Naive thymus-derived CD8-positive, alpha-beta T cell (primary cell): ENCODE data around the gene NUDT7. TPM values are rescaled to one million over a fixed set of nuclear protein-coding genes. Genes with fewer than 3 reads are reported as not detected.
A peak's percentile ranks its signal among the peaks of the same experiment; 100 is the strongest.

Experiments used
- ATAC-seq, 2 donors: fragments of 150-1000 bp; cut with Tn5 transposase in 1 of 2; sonication (Bioruptor Pico), chemical (Tn5 transposase) in 1 of 2; 1 replicate in 1 of 2; 2 replicates in 1 of 2; pipeline ENCODE4 v1.10.0; 2021; ENCODE audit warnings: mild to moderate bottlenecking in 2 of 2, moderate library complexity in 2 of 2
- POLR2A ChIA-PET: fragments of 350-600 bp; sonication (Branson Sonifier 250); formaldehyde crosslinking; loops from one replicate; lab custom pipeline; 2021; ENCODE audit warnings: antibody characterized with exemption; lab: Charles Lee
- DNase-seq, 10 donors: peaks; one replicate each; pipeline versions ENCODE4 v3.0.0 to v3.0.0-alpha.2; 2020 to 2022
- H3K27ac Mint-ChIP-seq, 10 donors: one replicate each; pipeline ENCODE4 v1.8.0; 2020 to 2022; ENCODE audit warnings: mild to moderate bottlenecking in 10 of 10, mixed read lengths in 10 of 10, moderate library complexity in 4 of 10, inconsistent platforms in 1 of 10
- H3K27me3 Mint-ChIP-seq, 5 donors: one replicate each; pipeline ENCODE4 v1.8.0; 2021 to 2022; ENCODE audit warnings: mixed read lengths in 5 of 5
- H3K36me3 Mint-ChIP-seq, 3 donors: one replicate each; pipeline ENCODE4 v1.8.0; 2020 to 2022; ENCODE audit warnings: mixed read lengths in 3 of 3, mild to moderate bottlenecking in 2 of 3, inconsistent platforms in 1 of 3
- H3K4me1 Mint-ChIP-seq, 4 donors: one replicate each; pipeline ENCODE4 v1.8.0; 2021 to 2022; ENCODE audit warnings: mixed read lengths in 4 of 4
- H3K4me3 Mint-ChIP-seq, 10 donors: one replicate each; pipeline ENCODE4 v1.8.0; 2020 to 2022; ENCODE audit warnings: mild to moderate bottlenecking in 10 of 10, mixed read lengths in 10 of 10, moderate library complexity in 6 of 10, inconsistent platforms in 1 of 10
- H3K9me3 Mint-ChIP-seq, 9 donors: one replicate each; pipeline ENCODE4 v1.8.0; 2020 to 2022; ENCODE audit warnings: mixed read lengths in 9 of 9, mild to moderate bottlenecking in 3 of 9, inconsistent platforms in 1 of 9, moderate library complexity in 1 of 9
- polyA plus RNA-seq, 3 donors: library from polyadenylated mRNA; unstranded; fragments of 300-500 nt; fragmentation: Illumina TruSeq; gene quantifications; one replicate each; pipeline ENCODE4 v1.2.3, GENCODE V29; 2021
- total RNA-seq, 8 experiments: library from RNA in 2 of 8; stranded (reverse) in 2 of 8; gene quantifications; one replicate each; pipeline ENCODE4 v1.2.3 and lab custom pipeline; 2021 to 2026

The NUDT7 gene
- total and polyA plus RNA-seq, 5 experiments from 2014 or later, result 5.5 to 18.5 (median 11.6) TPM

DNA sequence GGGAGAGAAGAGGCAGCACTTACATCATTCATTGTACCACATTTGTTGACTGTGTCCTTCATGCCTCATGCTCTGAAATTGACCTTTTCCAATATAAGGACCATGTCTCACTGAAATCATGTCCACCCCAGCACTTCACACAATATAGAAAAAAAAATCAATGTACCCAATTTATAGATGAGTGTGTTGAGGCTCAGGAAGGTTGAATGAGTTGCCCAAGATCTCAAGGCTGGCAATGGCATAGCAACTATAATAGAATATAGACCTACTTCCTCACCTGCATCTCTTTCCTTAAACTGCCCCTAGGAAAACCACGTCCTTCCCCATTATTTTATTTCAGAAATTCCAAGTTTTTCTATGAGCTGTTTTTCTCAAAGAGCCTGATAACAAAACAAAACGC lies 65.1 kb downstream of the NUDT7 start:
- ATAC-seq (no peak), DNase-seq (no peak)
- no peak overlapping the region for H3K27ac Mint-ChIP-seq
- H3K9me3 Mint-ChIP-seq, result peaks cover 0 to 2% (median 0%) of the 10 kb centered on the region in 9 donors
- peaks cover 5 to 19% (median 12%) of the 10 kb centered on the region in 4 donors for H3K4me1 Mint-ChIP-seq
- H3K36me3 Mint-ChIP-seq, result no peaks in the 10 kb centered on the region
- peaks cover 47 to 63% (median 52%) of the 10 kb centered on the region in 5 donors for H3K27me3 Mint-ChIP-seq
- POLR2A ChIA-PET, result no interaction called here
- peak overlapping the region in 5 of 10 donors; percentile 2 to 43 (median 23) for H3K4me3 Mint-ChIP-seq

DNA sequence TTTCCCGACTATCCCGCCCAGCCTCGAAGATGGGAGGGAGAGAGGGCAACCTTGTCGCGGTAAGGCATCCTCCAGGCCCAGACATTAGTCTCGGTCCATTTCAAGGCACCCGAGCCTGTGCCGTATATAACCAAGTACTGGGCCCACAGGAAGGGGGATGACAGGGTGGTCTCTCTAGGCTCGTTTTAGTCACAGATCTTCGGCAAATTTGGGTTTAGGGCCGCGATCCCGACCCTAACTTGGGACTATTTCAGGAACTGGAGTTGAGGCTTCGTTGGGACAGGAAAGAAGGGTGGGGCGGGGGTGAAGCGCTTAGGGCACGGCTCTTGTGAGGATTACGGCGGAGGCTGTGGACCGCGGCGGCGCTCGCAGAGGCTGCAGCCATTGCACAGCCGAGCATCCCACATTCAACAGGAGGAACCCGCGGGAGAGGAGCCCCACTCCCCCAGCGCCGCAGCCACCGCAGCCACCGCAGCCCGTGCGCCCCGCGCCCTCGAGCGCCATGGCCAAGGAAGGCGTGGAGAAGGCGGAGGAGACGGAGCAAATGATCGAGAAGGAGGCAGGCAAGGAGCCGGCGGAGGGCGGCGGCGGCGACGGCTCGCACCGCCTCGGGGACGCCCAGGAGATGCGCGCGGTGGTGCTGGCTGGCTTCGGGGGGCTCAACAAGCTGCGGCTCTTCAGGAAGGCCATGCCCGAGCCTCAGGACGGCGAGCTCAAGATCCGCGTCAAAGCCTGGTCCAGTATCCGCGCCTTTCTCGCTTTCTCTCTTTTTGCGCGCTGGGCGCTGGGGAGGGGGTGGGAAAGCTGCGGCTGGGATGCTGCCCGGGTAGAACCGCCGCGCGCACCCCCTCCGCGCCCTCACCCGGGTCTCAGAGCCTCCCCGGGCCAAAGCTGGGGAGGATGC lies 66.1 kb downstream of the NUDT7 start, which contains the start of gene VAT1L:
Gene VAT1L, plus strand, starts transcription at position 384 of the 904 bp plus-strand sequence. Its CDS starts 119 bp downstream, at position 503.
- POLR2A ChIA-PET, result no interaction called here
- Mint-ChIP-seq H3K9me3 (peaks cover 0 to 2% (median 0%) of the 10 kb centered on the region in 9 donors), H3K4me1 (peaks cover 5 to 19% (median 12%) of the 10 kb centered on the region in 4 donors), H3K27ac (no peak within 1 kb of the TSS), H3K27me3 (peaks cover 49 to 66% (median 50%) of the 10 kb centered on the region in 5 donors), H3K36me3 (no peaks in the 10 kb centered on the region), H3K4me3 (peak within 1 kb of the TSS; percentile 32 to 78 (median 65))
- ATAC-seq (no peak), DNase-seq (no peak)

DNA sequence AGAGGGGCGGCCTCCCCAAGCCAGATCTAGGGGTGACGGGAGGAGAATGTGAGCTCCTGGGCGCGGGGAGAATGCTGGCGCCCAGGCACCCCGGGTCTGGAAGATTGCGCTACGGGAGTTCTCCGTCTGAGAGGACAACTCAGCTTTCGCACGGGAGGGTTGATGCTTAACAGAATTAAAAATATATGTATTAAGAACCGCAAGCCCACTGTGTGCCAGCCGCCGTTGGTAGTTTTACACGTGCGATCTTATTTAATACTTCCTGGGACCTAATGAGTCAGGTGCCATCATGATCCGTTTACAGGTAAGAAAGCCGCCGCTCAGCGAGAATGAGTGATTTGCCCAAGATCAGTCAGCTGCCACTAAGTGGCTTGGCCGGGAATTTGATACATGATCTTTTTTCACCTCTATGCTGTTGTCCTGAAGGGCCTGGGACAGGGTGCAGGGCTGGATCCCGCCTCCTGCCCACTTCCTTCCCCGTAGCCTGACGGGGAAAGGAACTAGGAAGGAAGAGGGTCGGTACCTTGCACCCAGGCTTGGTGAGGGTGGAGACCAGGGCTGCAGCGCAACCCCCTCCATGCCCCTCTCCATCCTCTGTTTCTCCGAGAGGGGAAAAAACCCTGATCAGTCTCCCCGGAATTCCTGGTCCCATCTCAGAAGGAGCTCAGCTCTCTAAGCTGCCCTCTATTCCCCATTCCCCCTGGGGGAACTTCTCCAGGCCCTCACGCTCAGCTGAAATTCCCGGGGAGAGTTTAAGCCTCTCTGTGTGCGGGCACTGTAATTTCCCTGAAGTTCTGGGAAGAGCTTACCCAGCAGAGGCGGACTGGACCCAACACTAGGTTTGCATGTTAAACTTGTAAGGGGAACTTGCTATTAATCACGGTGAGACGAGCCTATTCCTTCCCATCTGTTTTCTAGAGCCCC lies 67.0 kb downstream of the NUDT7 start:
- DNase-seq, result no peak
- Mint-ChIP-seq H3K27ac (no peak overlapping the region), H3K9me3 (peaks cover 0 to 9% (median 0%) of the 10 kb centered on the region in 9 donors), H3K27me3 (peaks cover 49 to 75% (median 54%) of the 10 kb centered on the region in 5 donors), H3K4me3 (peak overlapping the region in 7 of 10 donors; percentile 3 to 60 (median 44)), H3K4me1 (peaks cover 5 to 19% (median 12%) of the 10 kb centered on the region in 4 donors), H3K36me3 (no peaks in the 10 kb centered on the region)
- POLR2A ChIA-PET, result no interaction called here
- no peak for ATAC-seq

DNA sequence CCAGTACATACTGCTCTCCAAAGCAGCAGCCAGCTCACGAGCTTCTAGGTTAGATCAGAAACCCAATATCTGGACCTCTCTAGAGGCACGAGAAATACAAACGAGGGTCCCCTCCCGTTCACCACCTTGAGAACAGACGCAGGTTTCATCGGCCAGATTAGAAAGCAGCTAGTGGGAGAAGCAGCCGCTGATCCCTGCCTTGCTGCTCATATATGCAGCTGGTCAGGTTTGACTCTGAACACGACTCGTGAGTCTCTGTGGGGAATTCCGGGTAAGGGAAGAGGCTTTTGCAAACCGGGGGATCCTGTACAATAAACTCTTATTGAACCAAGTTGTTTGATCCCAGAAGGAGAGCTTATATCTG lies 67.7 kb downstream of the NUDT7 start:
- Mint-ChIP-seq H3K4me3 (peak overlapping the region in 2 of 10 donors; percentile 3 to 12), H3K4me1 (peaks cover 5 to 19% (median 12%) of the 10 kb centered on the region in 4 donors), H3K36me3 (no peaks in the 10 kb centered on the region), H3K9me3 (peaks cover 0 to 9% (median 0%) of the 10 kb centered on the region in 9 donors), H3K27me3 (peaks cover 49 to 81% (median 57%) of the 10 kb centered on the region in 5 donors), H3K27ac (no peak overlapping the region)
- ATAC-seq (no peak), DNase-seq (no peak)
- POLR2A ChIA-PET, result no interaction called here

DNA sequence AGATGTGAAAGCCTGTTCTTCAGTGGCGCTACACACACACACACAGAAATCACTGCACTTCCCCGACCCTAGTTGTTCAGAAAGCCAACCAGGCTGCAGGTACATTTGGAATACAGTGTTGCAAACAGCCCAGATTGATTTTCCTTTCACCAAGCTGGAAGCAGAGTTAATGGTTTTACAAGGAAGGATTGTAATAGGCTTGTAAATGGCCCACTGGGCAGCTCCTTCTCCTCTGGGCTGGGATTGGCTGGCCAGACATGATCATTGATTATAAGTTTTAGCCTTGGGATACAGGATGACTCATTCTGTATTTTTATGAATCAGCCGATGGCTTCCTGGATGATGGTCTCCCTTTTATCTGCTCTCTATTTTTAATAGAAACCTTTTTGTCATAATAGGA lies 68.6 kb downstream of the NUDT7 start:
- Mint-ChIP-seq H3K36me3 (no peaks in the 10 kb centered on the region), H3K4me3 (no peak overlapping the region), H3K4me1 (peaks cover 5 to 19% (median 12%) of the 10 kb centered on the region in 4 donors), H3K27ac (no peak overlapping the region), H3K27me3 (peaks cover 45 to 80% (median 56%) of the 10 kb centered on the region in 5 donors), H3K9me3 (peaks cover 0 to 9% (median 0%) of the 10 kb centered on the region in 9 donors)
- ATAC-seq, result no peak
- no peak for DNase-seq
- POLR2A ChIA-PET, result no interaction called here

Other genes starting within 250 kb of the NUDT7 start
- gene VAT1L, start 66.0 kb downstream of the NUDT7 start, total RNA-seq, result not detected
- gene VAT1L, start 66.0 kb downstream of the NUDT7 start, polyA plus RNA-seq, result not detected